K562 (cell line): Measurements from ENCODE around the gene CEP89. TPM values are rescaled to one million over a fixed set of nuclear protein-coding genes. Genes with fewer than 3 reads are reported as not detected.

ENCODE experiments used
- ATAC-seq: fragments of 200-7000 bp; cut with Tn5 transposase; 3 replicates; pipeline ENCODE4 v1.9.1; 2020; ENCODE audit warnings: moderate library complexity
- BruUV-seq: library from RNA; stranded (reverse); fragments of 400-500 nt; replicated peaks from 2 replicates; lab custom pipeline; 2021; lab: Mats Ljungman, UMichigan
- CTCF ChIA-PET: fragments of 300-600 bp; formaldehyde crosslinking; extraction: SDS; loops from one replicate; lab custom pipeline; 2021; ENCODE audit warnings: low intra/inter-chr PET ratio; lab: Yijun Ruan, JAX
- POLR2A ChIA-PET: fragments of 300-600, 350-650 bp; sonication (Branson Sonifier 250); formaldehyde crosslinking; extraction: SDS; loops from one replicate; lab custom pipeline; 2021; ENCODE audit warnings: antibody characterized with exemption, inconsistent platforms; lab: Yijun Ruan, JAX
- DNase-seq, 4 experiments: peaks; one replicate each; pipeline versions ENCODE4 v3.0.0 to v3.0.0-alpha.2; 2011 to 2018; ENCODE audit warnings: low spot score in 3 of 4, mixed read lengths in 3 of 4; ENCODE audit errors: extremely low read depth in 1 of 4
- FAIRE-seq: peaks from 2 replicates; lab custom pipeline; 2011; peaks lifted over from hg19 to GRCh38; lab: Jason Lieb, UNC
- H2AFZ ChIP-seq: 2 replicates; pipeline ENCODE4 v1.6.0; 2011; ENCODE audit warnings: low read depth, low read length, control low read depth, inconsistent platforms
- H3K27ac ChIP-seq: fragments of 200-600 bp; 3 replicates; pipeline ENCODE4 v1.8.0; 2011; ENCODE audit warnings: low read depth, mild to moderate bottlenecking, control low read depth, inconsistent platforms, low read length, moderate library complexity, mixed read lengths; ENCODE audit errors: extremely low read depth
- H3K27me3 ChIP-seq, 2 experiments: fragments of 300-600 bp in 1 of 2; 2 replicates in 1 of 2; 3 replicates in 1 of 2; pipeline versions ENCODE4 v1.6.0 to v1.8.0; 2011; ENCODE audit warnings: inconsistent platforms in 2 of 2, low read length in 2 of 2, mild to moderate bottlenecking in 1 of 2, mixed read lengths in 1 of 2, moderate library complexity in 1 of 2; ENCODE audit not compliant: control insufficient read depth in 2 of 2, insufficient read depth in 2 of 2
- H3K36me3 ChIP-seq: fragments of 300-600 bp; 3 replicates; pipeline ENCODE4 v1.8.0; 2011; ENCODE audit warnings: mild to moderate bottlenecking, low read length, inconsistent platforms; ENCODE audit not compliant: control insufficient read depth, insufficient read depth
- H3K4me1 ChIP-seq, 2 experiments: fragments of 200-600 bp in 1 of 2; replicated peaks in 1 of 2; 2 replicates in 1 of 2; 3 replicates in 1 of 2; pipeline versions ENCODE4 v1.5.1 to v1.8.0; 2011; ENCODE audit warnings: inconsistent platforms in 2 of 2, low read length in 2 of 2, mild to moderate bottlenecking in 1 of 2, mixed read lengths in 1 of 2, moderate library complexity in 1 of 2; ENCODE audit not compliant: control insufficient read depth in 2 of 2, insufficient read depth in 2 of 2
- H3K4me2 ChIP-seq: 2 replicates; pipeline ENCODE4 v1.6.1; 2011; ENCODE audit warnings: low read length, control low read depth, inconsistent platforms, mixed read lengths; ENCODE audit not compliant: insufficient read depth
- H3K4me3 ChIP-seq: fragments of 200-600 bp; sonication (generic), shearing (Covaris generic); 2 replicates; pipeline ENCODE4 v1.5.1; 2016; ENCODE audit warnings: control low read depth, inconsistent platforms
- H3K79me2 ChIP-seq: fragments of 200-600 bp; 3 replicates; pipeline ENCODE4 v1.8.0; 2011; ENCODE audit warnings: low read length, inconsistent platforms; ENCODE audit not compliant: control insufficient read depth, insufficient read depth
- H3K9ac ChIP-seq, 2 experiments: 2 replicates each; pipeline versions ENCODE4 v1.6.0 to v1.6.1; 2011; ENCODE audit warnings: low read depth in 2 of 2, low read length in 2 of 2, control low read depth in 1 of 2, inconsistent platforms in 1 of 2, mild to moderate bottlenecking in 1 of 2, mixed read lengths in 1 of 2; ENCODE audit not compliant: insufficient read depth in 1 of 2
- H3K9me1 ChIP-seq: one replicate; pipeline ENCODE4 v1.6.0; 2011; ENCODE audit warnings: inconsistent platforms, mild to moderate bottlenecking, low read length, moderate library complexity; ENCODE audit not compliant: control insufficient read depth, insufficient read depth
- H3K9me3 ChIP-seq: replicated peaks from 2 replicates; pipeline ENCODE4 v1.5.1; 2011; ENCODE audit warnings: low read depth, low read length, inconsistent platforms; ENCODE audit not compliant: control insufficient read depth, insufficient read depth
- H4K20me1 ChIP-seq: replicated peaks from 2 replicates; pipeline ENCODE4 v1.6.1; 2011; ENCODE audit warnings: low read length, inconsistent platforms, mixed read lengths; ENCODE audit not compliant: control insufficient read depth, insufficient read depth
- HNRNPL ChIP-seq: fragments of 200-400 bp; formaldehyde crosslinking; IDR thresholded peaks from 2 replicates; pipeline ENCODE4 v1.6.1; 2017; ENCODE audit warnings: low read depth, mild to moderate bottlenecking, low read length
- ZBTB17 ChIP-seq: fragments of 450-650 bp; formaldehyde crosslinking; IDR thresholded peaks from 2 replicates; pipeline ENCODE4 v1.4.0; 2020; ENCODE audit warnings: mild to moderate bottlenecking
- ZFX ChIP-seq: sonication (generic); formaldehyde crosslinking; IDR thresholded peaks from 2 replicates; pipeline ENCODE4 v1.8.0; 2022; ENCODE audit warnings: mild to moderate bottlenecking, missing genetic modification reagents, moderate library complexity
- whole genome bisulfite sequencing: fragments of 100-300 bp; shearing (Covaris generic); methylation state at CpG from one replicate; pipeline ENCODE4 v1.1.6; 2016; ENCODE audit warnings: low coverage, mixed read lengths; ENCODE audit not compliant: insufficient coverage; ENCODE audit errors: missing lambda C conversion rate; 5-methylcytosine and 5-hydroxymethylcytosine counted together
- in situ Hi-C: fragments of 300-500 bp; cut with MboI; formaldehyde crosslinking; loops from 4 replicates; pipeline ENCODE4 v1.15.0; 2018; ENCODE audit warnings: inconsistent platforms, mixed read lengths
- intact Hi-C: fragments of 100-400 bp; cut with micrococcal nuclease; formaldehyde crosslinking; loops from 2 replicates; pipeline ENCODE4 v1.14.2; 2022
- polyA plus RNA-seq, 8 experiments: library from polyadenylated mRNA; depleted of rRNA in 4 of 8; stranded (reverse) in 5 of 8; unstranded in 3 of 8; fragments of >200 nt; fragmentation: Nextera tagmentation in 2 of 8; fragmentation: Illumina TruSeq in 1 of 8; extraction: Ambion mirVana in 2 of 8; extraction: Trizol in 1 of 8; gene quantifications; 2 replicates each; pipeline versions ENCODE4 v1.2.1 to v1.2.3, GENCODE V29; 2011 to 2014; ENCODE audit warnings: inconsistent platforms in 1 of 8, missing spikeins in 1 of 8
- total RNA-seq, 7 experiments: library from RNA; depleted of rRNA in 6 of 7; stranded (reverse); fragments of >200 nt in 6 of 7; fragmentation: Illumina TruSeq in 2 of 7; extraction: Trizol in 2 of 7; gene quantifications; 2 replicates each; pipeline versions ENCODE4 v1.2.1 to v1.2.3, GENCODE V29; 2011 to 2021; ENCODE audit warnings: low replicate concordance in 1 of 7
- TF ChIP-seq, protein P1 (sequence below), 2 experiments: fragments of 150-350 bp in 1 of 2; IDR thresholded peaks; 2 replicates each; pipeline ENCODE4 v1.6.1; 2012 to 2016; ENCODE audit warnings: low read depth in 2 of 2, low read length in 2 of 2, mild to moderate bottlenecking in 1 of 2, moderate library complexity in 1 of 2
- TF ChIP-seq, protein P2 (sequence below): fragments of 250-450 bp; sonication (Bioruptor Pico); IDR thresholded peaks from 2 replicates; pipeline ENCODE4 v1.5.0; 2021
- TF ChIP-seq, protein P3 (sequence below): fragments of 150-350 bp; conservative IDR thresholded peaks from 2 replicates; pipeline ENCODE4 v1.6.1; 2014; ENCODE audit warnings: low read length

CEP89 gene
- total and polyA plus RNA-seq, 9 of the 15 experiments (the other 6 are each of a cell fraction or from before 2014, with no cell fraction given), result 5.5 to 15.0 (median 7.2) TPM

DNA sequence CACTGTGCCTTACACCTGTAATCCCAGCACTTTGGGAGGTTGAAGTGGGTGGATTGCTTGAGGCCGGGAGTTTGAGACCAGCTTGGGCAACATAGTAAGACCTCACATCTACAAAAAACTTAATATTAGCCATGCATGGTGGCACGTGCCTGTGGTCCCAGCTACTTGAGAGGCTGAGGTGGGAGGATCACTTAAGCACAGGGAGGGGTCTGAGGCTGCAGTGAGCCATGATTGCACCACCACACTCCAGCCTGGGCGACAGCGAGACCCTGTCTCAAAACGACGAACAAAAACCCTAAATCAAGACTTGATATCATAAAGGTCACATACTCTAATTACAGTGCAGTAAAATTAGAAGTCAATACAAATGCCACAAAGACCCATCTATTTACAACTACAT lies 119.5 kb downstream of the CEP89 start:
- ATAC-seq, result no peak
- Histone ChIP-seq H3K9ac (no peak overlapping the region), H3K27me3 (peaks cover 0 to 6% of the 10 kb centered on the region in 2 experiments; a peak in 1 of 5 replicates), H3K79me2 (no peaks in the 10 kb centered on the region), H3K27ac (no peak overlapping the region), H3K36me3 (no peaks in the 10 kb centered on the region), H3K9me3 (no peaks in the 10 kb centered on the region), H3K4me3 (no peak overlapping the region), H3K4me1 (no peaks in the 10 kb centered on the region), H3K4me2 (no peak overlapping the region), H4K20me1 (no peaks in the 10 kb centered on the region), H2AFZ (no peak overlapping the region), H3K9me1 (no peaks in the 10 kb centered on the region)
- intact Hi-C loops, result no loop called here
- CTCF ChIA-PET, result no interaction called here
- FAIRE-seq, result no peak
- no TSS peak for BruUV-seq
- 3% methylated on average over 6 of the region's 6 CpGs for WGBS
- in situ Hi-C loops, result no loop called here
- no peak for DNase-seq
- TF ChIP-seq, protein P1, sequence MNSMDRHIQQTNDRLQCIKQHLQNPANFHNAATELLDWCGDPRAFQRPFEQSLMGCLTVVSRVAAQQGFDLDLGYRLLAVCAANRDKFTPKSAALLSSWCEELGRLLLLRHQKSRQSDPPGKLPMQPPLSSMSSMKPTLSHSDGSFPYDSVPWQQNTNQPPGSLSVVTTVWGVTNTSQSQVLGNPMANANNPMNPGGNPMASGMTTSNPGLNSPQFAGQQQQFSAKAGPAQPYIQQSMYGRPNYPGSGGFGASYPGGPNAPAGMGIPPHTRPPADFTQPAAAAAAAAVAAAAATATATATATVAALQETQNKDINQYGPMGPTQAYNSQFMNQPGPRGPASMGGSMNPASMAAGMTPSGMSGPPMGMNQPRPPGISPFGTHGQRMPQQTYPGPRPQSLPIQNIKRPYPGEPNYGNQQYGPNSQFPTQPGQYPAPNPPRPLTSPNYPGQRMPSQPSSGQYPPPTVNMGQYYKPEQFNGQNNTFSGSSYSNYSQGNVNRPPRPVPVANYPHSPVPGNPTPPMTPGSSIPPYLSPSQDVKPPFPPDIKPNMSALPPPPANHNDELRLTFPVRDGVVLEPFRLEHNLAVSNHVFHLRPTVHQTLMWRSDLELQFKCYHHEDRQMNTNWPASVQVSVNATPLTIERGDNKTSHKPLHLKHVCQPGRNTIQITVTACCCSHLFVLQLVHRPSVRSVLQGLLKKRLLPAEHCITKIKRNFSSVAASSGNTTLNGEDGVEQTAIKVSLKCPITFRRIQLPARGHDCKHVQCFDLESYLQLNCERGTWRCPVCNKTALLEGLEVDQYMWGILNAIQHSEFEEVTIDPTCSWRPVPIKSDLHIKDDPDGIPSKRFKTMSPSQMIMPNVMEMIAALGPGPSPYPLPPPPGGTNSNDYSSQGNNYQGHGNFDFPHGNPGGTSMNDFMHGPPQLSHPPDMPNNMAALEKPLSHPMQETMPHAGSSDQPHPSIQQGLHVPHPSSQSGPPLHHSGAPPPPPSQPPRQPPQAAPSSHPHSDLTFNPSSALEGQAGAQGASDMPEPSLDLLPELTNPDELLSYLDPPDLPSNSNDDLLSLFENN (IDR thresholded peaks at IDR 0.05; ENCODE audit: low read depth in 2 of 2, low read length in 2 of 2), result no peak
- TF ChIP-seq ZBTB17 (CRISPR knock-in tag), result no peak
- TF ChIP-seq, protein P2, sequence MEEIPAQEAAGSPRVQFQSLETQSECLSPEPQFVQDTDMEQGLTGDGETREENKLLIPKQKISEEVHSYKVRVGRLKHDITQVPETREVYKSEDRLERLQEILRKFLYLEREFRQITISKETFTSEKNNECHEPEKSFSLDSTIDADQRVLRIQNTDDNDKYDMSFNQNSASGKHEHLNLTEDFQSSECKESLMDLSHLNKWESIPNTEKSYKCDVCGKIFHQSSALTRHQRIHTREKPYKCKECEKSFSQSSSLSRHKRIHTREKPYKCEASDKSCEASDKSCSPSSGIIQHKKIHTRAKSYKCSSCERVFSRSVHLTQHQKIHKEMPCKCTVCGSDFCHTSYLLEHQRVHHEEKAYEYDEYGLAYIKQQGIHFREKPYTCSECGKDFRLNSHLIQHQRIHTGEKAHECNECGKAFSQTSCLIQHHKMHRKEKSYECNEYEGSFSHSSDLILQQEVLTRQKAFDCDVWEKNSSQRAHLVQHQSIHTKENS, result no peak
- no peak for TF ChIP-seq ZFX (CRISPR knock-in tag)
- no peak for TF ChIP-seq HNRNPL
- TF ChIP-seq, protein P3, sequence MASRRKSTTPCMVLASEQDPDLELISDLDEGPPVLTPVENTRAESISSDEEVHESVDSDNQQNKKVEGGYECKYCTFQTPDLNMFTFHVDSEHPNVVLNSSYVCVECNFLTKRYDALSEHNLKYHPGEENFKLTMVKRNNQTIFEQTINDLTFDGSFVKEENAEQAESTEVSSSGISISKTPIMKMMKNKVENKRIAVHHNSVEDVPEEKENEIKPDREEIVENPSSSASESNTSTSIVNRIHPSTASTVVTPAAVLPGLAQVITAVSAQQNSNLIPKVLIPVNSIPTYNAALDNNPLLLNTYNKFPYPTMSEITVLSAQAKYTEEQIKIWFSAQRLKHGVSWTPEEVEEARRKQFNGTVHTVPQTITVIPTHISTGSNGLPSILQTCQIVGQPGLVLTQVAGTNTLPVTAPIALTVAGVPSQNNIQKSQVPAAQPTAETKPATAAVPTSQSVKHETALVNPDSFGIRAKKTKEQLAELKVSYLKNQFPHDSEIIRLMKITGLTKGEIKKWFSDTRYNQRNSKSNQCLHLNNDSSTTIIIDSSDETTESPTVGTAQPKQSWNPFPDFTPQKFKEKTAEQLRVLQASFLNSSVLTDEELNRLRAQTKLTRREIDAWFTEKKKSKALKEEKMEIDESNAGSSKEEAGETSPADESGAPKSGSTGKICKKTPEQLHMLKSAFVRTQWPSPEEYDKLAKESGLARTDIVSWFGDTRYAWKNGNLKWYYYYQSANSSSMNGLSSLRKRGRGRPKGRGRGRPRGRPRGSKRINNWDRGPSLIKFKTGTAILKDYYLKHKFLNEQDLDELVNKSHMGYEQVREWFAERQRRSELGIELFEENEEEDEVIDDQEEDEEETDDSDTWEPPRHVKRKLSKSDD, result no peak
- TF ChIP-seq, all 486 proteins: peak for 0
- POLR2A ChIA-PET, result no interaction called here
